Stimulated activated CD4-positive, alpha-beta T cell treated with anti-CD3 and anti-CD28 coated beads, Interleukin-1b, Interleukin-23, amount 100 ng/mL, for 1 hour (primary cell): Measurements from ENCODE around the gene NCBP1.
"Not testable (repeated sequence)": the region's sequence is repeated elsewhere in the genome, so short reads cannot be mapped to it uniquely, and the experiment has no call there.

Source experiments
- DNase-seq, 2 donors: peaks; one replicate each; pipeline ENCODE4 v3.0.0-alpha.2; 2020; ENCODE audit warnings: low read depth in 2 of 2

The NCBP1 gene, protein sequence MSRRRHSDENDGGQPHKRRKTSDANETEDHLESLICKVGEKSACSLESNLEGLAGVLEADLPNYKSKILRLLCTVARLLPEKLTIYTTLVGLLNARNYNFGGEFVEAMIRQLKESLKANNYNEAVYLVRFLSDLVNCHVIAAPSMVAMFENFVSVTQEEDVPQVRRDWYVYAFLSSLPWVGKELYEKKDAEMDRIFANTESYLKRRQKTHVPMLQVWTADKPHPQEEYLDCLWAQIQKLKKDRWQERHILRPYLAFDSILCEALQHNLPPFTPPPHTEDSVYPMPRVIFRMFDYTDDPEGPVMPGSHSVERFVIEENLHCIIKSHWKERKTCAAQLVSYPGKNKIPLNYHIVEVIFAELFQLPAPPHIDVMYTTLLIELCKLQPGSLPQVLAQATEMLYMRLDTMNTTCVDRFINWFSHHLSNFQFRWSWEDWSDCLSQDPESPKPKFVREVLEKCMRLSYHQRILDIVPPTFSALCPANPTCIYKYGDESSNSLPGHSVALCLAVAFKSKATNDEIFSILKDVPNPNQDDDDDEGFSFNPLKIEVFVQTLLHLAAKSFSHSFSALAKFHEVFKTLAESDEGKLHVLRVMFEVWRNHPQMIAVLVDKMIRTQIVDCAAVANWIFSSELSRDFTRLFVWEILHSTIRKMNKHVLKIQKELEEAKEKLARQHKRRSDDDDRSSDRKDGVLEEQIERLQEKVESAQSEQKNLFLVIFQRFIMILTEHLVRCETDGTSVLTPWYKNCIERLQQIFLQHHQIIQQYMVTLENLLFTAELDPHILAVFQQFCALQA

DNA sequence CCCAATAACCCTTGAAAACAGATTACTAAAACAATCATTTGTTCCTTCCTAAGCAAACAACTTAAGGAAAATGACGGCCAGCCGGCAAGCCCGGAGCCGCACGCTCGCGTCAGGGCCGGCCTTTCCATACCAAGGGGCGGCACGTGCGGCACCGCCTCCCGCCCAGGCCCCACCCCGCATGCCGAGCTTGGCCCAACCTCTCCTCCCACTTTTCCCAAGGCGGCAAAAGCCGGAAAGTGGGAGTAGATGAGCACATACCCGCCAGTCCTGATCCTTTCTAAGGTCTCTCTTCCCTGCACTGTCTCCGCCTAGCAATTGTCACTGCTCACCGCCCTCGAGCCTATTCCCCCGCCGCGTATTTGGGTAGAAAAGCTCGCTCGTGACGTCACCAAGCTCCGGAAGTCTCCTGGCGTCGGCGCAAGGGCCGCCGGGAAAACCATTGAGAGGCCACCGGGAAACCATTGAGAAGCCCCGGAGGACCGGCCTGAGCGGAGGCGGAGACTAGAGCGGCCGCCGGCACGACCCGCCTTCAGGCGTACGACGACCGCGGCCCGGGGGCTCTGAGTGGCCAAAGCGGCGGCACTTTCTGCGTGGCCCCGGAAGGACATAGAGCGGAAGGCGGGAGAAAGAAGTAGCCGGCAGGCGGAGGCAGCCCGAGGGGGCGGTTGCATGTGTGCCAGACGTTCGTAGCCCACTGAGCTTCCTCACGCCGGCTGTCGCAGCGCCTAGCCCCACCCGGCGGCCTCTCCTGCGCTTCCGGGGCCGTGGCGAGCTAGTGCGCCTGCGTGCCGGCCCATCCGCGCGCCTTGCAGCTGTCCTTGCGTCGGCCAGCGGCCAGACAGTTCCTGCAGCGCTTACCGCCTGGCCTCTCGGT is at the start of gene NCBP1, which contains the start of gene TSTD2:
TSS of gene NCBP1 (plus strand) at position 837 of the 874 bp plus-strand sequence. CDS start 61 bp downstream, outside the sequence.
TSS of gene TSTD2 (minus strand) at position 384 of the 874 bp plus-strand sequence. CDS start 5,806 bp downstream, outside the sequence.
- DNase-seq = peak; percentile 82 to 84

DNA sequence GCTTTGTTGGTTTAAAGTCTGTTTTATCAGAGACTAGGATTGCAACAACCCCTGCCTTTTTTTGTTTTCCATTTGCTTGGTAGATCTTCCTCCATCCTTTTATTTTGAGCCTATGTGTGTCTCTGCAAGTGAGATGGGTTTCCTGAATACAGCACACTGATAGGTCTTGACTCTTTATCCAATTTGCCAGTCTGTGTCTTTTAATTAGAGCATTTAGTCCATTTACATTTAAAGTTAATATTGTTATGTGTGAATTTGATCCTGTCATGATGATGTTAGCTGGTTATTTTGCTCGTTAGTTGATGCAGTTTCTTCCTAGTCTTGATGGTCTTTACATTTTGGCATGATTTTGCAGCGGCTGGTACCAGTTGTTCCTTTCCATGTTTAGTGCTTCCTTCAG is 48.8 kb upstream of the NCBP1 start:
- DNase-seq = not testable (repeated sequence)

DNA sequence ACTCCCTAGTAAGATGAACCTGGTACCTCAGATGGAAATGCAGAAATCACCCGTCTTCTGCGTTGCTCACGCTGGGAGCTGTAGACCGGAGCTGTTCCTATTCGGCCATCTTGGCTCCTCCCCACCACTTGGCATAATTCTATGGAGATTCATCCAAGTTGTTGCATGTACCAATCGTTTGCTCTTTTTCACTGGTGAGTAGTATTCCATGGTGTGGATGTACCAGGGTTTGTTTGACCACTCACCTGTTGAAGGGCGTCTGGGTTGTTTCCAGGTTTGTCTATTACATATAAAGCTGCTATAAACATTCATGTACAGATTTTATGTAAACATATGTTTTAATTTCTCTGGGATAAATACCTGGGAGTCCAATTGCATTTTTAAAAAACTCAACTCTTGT is 46.7 kb upstream of the NCBP1 start:
- DNase-seq = not testable (repeated sequence)

DNA sequence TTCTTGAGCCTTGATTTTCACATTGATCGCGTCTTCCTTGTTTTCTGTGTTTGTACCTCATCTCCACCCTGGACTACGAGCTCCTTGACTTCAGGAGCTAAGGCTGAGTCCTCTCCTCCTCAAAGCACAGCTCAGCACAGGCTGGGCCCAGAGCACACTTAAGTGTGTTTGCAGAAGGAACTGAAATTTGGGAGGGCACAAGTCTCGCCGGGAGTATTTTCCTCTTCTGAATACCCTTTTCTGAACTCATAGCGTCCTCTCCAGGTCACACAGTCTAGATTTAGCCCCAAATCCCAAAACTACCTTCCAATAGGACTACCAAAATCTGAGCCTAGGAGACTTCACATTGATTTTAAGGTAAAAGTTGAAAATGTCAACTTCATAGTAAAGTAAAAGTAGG is 42.1 kb upstream of the NCBP1 start:
- DNase-seq = no peak

DNA sequence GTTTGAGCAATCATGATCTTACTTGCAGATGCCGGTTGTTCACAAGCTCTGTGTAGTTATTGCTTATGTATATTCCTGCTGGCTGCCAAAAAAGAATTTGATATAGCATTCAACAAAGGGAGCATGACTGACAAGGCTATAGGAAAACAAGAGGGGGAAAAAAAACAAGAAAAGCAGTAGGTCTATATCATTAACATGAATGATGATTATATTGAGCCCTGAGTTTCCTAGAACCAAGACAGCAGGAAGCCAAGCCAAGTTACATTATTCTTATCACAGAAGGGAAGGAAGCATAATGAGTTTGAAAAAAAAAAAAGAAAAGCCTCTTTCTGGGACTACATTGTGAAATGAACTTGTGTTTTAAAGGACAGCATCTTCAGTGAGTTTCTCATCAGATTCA is 41.5 kb upstream of the NCBP1 start:
- DNase-seq = no peak

DNA sequence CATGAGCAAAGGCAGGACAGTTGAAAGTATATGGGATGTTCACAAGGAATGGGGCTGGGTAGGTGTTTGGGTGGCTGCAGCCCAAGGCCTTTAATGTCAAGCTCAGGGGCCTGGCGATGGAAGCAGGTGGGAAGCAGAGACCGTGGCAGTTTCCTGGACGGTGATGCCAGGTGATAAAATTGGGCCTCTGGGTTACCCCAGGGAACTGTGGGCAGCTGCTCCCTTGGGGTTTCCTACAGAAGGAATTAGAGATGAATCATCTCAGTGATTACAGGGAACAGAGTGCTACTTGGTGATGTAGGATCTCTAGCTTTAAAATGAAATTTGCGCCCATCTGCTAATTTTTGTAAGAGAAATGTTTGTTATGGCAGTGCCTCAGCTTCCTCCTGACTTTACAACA is 39.7 kb upstream of the NCBP1 start:
- no peak for DNase-seq

DNA sequence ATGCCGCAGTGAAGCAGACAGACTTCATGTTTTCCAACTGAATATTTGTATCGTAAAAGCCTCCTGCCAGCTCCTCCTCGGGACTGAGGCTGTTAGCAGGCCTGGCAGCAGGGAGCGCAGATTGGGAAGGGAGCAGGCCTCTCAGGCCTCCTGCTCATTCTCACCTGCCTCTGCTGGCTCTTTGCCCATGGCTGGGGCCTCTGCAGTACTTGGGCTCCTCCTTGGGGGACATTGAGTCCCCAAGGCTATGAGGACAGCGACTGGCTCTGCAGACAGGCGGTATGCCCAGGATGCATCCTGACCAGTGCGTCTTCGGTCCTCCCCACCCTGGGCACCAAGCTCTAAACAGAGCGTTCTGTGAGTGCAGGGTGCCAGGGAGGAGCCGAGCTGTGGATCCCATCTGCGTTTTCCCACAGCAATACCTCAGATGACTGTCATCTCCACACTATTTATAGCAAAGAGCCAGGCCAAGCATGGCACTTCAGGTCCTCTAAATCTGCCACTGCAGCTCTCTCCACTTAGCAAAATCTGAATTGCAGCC is 39.2 kb upstream of the NCBP1 start:
- DNase-seq = no peak

DNA sequence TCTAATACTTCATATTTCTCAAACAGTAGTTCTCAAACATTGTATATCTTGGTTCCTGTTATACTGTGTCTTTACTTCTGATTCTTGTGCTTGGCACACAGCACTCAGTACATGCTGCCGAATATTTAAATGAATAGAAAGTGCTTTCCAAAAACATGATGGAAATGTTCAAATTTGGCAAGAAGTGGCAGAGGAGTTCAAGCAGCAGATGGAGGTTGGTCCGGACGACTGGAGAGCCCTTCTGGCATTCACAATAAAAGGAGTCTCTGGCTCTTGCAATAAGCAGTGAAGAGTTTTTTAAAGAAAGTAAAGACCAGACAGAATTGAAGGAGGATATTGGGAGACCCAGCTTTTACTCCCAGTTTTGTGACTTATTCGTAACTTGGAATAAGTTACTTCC is 36.7 kb upstream of the NCBP1 start:
- no peak for DNase-seq

DNA sequence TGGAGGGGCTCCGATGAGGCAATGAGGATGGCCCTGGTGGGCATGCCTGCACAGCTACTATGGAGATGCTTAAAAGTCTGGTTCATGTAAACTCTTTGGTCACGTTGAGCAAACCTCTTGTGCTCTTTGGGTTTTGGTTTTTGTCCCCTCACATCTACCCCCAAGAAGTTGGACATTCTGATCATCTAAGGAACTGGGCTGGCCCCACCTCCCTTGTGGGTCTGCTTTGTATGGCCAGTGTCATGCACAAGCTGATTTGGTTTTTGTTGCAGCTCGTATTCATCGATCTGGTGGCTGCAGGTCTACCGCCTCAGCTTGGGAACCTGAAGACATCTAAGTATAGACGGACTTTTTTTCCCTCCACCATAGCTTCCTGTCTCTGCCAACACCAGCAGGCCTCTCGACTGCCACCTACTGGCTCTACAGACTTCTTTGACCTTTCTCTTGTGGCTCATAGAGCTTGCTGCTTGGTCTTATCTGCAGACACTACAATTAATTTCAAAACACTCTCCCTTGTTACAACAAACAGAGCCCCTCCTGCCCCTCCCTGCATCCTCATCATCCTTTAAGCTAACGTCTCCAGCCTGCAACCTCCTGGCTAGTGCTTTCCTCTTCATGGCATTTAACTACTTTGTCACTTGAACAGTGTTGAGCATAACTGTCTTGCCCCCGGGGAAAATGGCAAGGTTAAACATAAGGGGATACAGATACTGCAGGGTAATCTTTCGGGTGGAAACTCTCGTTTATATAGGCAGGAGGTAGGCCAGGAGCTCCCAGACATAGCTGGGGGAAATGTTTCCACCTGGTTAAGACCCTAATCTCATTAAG is 34.9 kb upstream of the NCBP1 start:
- peak; percentile 36 to 39 for DNase-seq

DNA sequence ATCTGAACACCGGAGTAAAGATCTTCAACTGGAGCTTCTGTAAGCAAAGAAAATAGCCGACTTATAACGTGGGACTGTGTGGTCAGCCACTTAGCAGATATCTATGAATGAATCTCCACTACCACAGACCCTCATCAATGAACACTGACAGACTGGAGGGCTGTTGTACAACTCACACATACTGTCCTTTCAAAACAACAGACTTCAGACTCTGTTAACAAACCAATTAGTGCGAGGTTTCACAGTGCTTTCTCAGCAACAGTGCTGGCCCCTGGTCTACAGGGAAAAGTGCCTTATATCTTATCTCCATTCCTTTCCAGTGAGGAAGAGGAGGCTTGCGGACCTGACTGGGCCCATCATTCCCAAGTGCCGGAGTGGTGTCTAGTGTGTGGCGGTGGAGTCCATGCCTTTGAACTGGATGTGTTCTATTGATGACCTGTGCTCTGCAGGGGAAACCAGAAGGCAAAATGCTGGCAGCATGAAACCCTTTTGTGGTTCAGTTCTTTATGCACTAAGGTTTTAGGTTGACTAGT is 34.2 kb upstream of the NCBP1 start:
- no peak for DNase-seq

DNA sequence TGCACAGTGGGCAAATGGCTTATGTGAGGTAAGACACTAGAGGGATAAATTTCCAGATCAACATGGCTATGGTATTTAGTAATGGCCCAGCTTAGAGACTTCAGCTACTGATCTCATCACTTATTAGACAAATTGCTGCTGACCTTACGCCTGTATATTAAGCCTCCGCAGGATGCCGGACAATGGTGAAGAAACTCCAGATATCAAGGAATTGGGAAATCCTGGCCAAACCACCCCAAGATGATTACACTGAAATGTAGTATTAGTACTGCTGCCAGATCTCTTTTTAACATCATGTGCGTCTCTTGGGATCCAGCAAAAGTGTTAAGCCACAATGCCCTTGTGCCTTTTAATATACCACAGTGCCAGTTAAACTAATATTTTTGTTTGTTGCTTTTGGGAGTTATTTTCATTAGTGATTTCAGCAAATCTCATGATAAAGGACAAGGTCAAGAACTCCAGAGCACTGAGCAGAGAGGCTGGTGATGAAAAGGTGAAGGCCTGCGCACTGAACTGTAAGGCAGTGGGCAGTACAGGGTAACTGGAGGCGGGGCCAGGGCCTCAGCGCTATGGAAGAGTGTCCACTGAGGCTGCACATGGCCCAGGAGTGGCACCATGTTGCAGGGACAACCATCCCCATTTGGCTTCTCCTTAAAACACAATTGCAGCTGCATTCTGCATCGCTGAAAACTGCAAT is 32.9 kb upstream of the NCBP1 start:
- DNase-seq = no peak

DNA sequence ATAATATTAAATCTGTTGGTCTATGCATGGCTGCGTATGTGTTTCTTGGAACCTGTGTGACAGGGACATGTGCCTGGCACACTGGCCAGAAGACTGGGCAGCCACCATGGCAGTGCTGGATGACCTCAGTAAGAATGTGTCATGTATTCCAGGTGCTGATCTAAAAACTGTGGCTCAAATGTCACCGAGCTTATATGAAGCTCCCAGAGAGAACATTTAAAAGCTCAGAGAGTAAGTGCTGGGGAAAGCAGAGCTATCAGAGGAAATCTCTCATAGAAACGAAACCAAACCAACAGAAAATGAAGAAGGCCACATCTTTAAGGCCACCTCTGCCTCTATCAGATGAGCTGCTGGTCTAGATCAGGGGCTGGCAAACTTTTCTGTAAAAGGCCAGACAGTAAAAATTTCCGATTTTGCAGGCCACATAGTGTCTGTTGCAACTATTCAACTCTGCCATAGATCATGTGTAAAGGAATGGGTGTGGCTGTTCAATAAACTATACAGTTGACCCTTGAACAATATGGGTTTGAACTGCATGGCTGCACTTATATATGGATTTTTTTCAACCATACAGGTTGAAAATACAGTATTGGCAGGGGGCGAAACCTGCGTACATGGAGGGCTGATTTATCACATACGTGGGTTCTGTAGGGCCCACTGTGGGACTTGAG is 32.3 kb upstream of the NCBP1 start:
- no peak for DNase-seq

DNA sequence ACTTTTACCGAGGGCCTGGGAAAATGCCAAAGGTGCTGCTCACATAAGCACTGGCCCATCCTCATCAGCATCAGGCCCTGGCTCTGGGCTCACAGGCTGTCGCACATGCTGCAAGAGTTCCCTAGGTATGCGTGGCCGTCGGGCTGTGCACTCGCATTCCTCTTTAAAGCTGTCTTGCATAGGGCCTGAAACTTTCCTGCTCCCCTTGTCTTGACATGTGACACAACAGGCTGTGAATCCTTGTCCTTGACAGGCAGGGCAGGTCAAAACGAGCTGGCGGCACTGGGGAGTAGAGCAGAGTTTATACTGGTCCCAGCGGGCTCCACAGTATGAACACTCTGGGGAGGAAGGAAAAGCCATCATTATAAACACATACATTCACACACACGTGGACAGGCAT is 31.2 kb upstream of the NCBP1 start:
- DNase-seq = no peak

DNA sequence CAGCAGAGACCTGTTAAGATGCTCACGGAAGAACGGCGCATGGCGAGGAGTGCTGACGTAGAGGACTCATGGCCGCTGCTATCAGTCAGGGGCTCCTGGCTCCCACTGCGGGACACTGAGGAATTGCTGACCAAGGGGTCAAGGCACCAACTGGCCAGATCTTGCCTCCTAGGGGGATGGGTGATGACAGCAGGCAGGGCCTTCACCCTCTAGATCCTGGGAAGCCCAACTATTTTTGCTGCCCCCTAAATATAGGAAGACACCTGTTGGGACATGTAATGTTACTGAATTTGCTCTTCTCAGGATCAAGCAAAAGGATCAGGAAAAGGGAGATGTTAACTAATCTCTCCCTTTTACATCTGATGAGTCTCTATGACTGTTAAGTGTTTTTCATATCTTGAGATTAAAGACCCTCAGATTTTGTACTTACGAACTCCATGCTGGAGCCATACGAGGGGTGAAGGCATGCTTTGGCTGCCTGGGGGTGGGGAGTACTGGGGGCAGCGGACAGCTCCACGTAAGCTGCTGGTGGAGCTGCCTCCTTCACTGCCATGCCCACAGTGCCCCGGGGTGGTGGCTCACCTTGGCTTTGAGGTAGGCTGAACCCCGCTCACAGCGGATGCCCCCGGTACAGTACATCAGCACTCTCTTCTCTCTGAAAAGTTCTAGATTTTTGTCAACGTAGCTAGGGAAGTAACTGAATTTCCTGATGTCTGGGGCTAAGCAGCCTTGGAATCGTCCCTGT is 28.5 kb upstream of the NCBP1 start:
- no peak for DNase-seq

DNA sequence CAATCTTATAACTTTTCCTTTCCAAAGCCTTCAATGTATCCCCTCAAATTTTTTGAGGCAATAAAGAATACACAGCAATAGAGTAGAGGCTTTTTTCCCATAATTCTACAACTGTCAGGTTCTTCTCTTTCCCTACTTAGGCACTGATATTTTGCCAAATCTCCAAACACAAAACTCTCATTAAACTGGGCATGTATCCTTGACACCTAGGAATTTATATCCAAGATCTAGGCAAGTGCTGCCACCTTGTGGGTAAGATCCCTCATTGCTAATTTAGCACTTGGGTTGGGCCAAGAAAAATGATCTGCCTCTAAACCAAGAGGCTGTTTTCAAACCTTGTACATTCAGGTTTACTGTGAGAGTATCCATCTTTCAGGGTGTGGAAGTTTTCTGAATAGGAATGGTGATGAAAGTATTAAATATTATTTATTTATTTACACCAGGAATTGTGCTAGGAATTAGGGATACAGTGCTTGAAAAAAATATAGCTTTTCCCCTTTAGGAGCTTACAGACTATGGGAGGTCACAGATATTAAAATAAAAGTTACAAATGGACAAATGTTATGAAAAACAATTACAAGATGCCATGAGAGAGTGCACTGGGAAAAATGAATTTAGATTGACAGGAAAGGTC is 18.1 kb upstream of the NCBP1 start:
- peak in 1 of 2 donors; percentile 24 for DNase-seq

DNA sequence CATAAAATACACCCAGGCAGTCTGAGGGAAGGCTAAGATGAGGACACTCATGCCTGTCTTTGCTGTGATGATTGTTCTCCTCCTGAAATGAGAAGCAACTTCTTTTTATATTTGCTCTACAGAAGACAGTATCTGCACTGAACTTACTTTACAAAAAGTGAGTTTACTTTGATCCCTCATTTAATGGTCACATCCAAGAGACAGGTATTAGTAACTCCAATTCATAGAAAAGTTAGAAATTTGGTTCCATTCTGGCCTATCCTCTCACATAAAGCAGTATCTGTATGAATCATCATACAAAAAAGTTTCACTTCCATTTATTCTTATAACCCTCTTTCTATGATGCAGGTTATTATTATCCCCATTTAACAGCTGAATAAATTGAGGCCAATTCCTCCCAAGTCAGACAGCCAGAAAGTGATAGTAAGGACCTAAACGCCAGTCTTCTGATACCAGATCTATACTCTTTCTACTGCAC is 15.6 kb upstream of the NCBP1 start:
- no peak for DNase-seq

DNA sequence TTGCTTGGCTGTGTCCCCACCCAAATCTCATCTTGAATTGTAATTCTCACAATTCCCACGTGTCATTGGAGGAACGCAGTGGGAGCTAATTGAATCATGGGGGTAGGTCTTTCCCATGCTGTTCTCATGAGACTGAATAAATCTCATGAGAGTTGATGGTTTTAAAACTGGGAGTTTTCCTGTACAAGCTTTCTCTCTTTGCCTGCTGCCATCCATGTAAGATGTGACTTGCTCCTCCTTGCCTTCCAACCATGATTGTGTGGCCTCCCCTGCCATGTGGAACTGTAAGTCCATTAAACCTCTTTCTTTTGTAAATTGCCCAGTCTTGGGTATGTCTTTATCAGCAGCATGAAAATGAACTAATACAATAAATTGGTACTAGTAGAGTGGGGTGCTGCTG is 13.6 kb upstream of the NCBP1 start:
- not testable (repeated sequence) for DNase-seq

DNA sequence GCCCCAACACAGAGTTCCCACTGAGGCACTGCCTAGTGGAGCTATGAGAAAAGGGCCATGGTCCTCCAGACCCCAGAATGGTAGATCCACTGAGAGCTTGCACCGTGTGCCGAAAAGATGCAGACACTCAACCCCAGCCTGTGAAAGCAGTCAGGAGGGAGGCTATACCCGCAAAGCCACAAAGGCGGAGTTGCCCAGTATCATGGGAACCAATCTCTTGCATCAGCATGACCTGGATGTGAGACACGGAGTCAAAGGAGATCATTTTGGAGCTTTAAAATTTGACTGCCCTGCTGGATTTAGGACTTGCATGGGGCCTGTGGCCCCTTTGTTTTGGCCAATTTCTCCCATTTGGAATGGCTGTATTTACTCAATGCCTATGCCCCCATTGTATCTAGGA is 11.1 kb upstream of the NCBP1 start:
- not testable (repeated sequence) for DNase-seq
